Brain microvascular endothelial cell (primary cell): ENCODE data around the gene SNX9.

Source experiments
- DNase-seq: peaks from one replicate; pipeline ENCODE4 v3.0.0-alpha.2; 2020
- H3K27ac ChIP-seq: fragments of 250-450 bp; sonication (Bioruptor Pico); 2 replicates; pipeline ENCODE4 v1.5.1; 2020; ENCODE audit warnings: mild to moderate bottlenecking, moderate library complexity
- H3K27me3 ChIP-seq: fragments of 250-450 bp; sonication (Bioruptor Pico); replicated peaks from 2 replicates; pipeline ENCODE4 v1.5.1; 2020; ENCODE audit warnings: mild to moderate bottlenecking
- H3K36me3 ChIP-seq: fragments of 250-450 bp; sonication (Bioruptor Pico); replicated peaks from 2 replicates; pipeline ENCODE4 v1.5.1; 2020; ENCODE audit warnings: mild to moderate bottlenecking
- H3K4me3 ChIP-seq: 2 replicates; pipeline ENCODE4 v1.5.1; 2011; ENCODE audit warnings: low read depth, mild to moderate bottlenecking, control low read depth, low read length, moderate library complexity
- CTCF ChIP-seq: IDR thresholded peaks from 2 replicates; pipeline ENCODE4 v1.5.1; 2011; ENCODE audit warnings: low read depth, mild to moderate bottlenecking, moderate library complexity, low read length, control low read depth, inconsistent platforms; ENCODE audit errors: missing control alignments
- in situ Hi-C: cut with HindIII; loops from 2 replicates; pipeline ENCODE4 v1.10.0; 2017; ENCODE audit warnings: low sequenced_read_pairs, low pct_ligation_motif_present

SNX9 gene

DNA sequence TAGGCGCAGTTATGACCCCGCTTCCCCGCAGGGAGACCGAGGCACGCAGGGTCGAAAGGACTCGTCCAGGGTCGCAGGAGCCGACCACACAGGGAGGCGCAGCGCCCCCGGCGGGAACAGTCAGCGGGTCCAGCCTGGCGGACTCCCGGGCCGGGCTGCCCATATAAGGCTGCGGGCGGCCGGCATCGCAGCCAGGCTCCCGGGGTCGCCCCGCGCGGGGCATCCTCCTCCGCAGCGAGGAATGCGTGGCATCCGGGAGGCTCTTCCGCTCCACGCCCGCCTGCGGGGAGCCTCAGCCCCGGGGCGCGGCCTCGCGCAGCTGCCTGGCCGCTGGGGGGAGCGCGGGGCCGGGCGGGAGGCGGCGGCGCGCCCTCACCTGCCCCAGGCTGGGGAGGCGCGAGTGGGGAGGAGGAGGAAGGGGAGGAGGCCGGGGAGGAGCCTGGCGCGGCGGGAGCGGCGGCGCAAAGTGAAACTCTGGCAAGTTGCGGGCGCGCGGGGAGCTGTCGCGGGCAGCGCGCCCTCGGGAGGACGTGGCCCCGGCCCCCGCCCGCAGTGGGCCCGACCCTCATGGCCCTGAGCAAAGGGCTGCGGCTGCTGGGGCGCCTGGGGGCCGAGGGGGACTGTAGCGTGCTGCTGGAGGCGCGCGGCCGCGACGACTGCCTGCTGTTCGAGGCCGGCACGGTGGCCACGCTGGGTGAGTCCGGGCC is 158.5 kb downstream of the SNX9 start, which contains the start of gene SYNJ2:
TSS of gene SYNJ2 (plus strand) at position 469 of the 707 bp plus-strand sequence. CDS start at position 568, 99 bp downstream.
- in situ Hi-C loops, result no loop called here
- Histone ChIP-seq H3K27ac (peak within 1 kb of the TSS; percentile 53), H3K27me3 (no peaks in the 10 kb centered on the region), H3K36me3 (no peaks in the 10 kb centered on the region), H3K4me3 (peak within 1 kb of the TSS; percentile 60)
- peak; percentile 66 for DNase-seq
- peak; percentile 65 for TF ChIP-seq CTCF

DNA sequence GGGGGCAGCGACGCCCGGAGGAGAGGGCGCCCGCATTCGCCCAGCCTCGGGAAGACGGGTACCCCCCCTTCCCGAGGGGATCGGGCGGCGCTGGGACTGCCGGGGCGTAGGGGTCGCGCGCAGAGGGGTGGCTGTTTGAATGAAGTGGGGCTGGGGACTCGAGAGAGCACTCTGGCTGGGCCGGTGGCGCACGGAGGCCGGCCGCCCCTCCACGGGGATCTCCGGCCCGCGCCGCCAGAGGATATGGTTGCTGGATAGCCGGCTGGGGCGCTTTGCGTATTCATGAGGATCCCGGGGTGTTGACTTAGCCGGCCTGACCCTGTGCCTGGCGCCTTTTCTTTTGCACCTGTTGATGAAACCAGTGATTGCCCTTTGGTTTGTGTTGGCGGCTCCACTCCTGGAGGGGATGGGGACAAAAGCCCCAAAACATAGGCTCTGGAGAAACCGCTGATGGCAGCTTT is 159.1 kb downstream of the SNX9 start:
- peak overlapping the region; percentile 53 for H3K27ac ChIP-seq
- H3K4me3 ChIP-seq, result peak overlapping the region; percentile 60
- in situ Hi-C loops, result no loop called here
- no peaks in the 10 kb centered on the region for H3K36me3 ChIP-seq
- no peaks in the 10 kb centered on the region for H3K27me3 ChIP-seq
- no peak for TF ChIP-seq CTCF
- DNase-seq, result no peak

DNA sequence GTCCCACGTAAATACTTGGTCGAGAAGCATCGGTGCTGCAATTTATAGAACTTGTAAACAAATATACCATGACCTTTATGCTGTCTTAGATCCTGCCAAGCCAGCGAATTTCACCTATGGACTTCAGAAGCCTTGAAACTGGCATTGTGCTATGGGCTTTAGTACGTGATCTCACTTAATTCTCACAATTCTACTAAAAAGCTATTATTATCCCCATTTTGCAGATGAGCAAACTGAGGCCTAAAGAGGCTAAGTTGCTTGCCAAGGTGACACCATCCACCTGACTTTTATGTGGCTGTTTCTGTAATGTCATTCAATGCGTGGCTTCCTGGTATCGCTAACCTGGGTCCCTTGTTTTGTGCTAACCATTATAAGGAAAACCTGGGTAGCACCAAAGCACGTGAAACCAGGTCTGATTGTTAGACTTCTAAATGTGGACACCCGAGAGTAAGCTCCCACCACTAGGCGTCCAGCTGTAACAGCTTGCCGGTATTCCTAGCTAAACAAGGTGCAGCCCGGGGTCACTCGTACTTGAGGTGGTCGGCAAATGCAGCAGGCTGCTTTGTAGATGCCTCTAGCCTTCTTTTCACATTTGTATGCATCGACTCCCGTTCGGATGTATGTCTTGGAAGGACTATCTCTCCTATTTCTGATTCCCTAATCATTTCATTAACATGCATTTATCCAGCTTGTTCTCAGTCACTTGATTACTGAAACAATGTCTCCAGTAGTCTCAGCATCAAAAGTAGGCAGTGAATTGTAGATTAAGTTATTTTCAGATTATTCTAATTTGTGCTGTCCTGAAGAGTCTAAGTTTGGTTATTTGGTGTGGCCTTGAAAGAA is 159.7 kb downstream of the SNX9 start:
- no peaks in the 10 kb centered on the region for H3K27me3 ChIP-seq
- H3K4me3 ChIP-seq, result peak overlapping the region; percentile 60
- peak overlapping the region; percentile 53 for H3K27ac ChIP-seq
- TF ChIP-seq CTCF, result peak; percentile 65
- in situ Hi-C loops, result no loop called here
- DNase-seq, result peak; percentile 57
- peaks cover under 1% of the 10 kb centered on the region for H3K36me3 ChIP-seq

DNA sequence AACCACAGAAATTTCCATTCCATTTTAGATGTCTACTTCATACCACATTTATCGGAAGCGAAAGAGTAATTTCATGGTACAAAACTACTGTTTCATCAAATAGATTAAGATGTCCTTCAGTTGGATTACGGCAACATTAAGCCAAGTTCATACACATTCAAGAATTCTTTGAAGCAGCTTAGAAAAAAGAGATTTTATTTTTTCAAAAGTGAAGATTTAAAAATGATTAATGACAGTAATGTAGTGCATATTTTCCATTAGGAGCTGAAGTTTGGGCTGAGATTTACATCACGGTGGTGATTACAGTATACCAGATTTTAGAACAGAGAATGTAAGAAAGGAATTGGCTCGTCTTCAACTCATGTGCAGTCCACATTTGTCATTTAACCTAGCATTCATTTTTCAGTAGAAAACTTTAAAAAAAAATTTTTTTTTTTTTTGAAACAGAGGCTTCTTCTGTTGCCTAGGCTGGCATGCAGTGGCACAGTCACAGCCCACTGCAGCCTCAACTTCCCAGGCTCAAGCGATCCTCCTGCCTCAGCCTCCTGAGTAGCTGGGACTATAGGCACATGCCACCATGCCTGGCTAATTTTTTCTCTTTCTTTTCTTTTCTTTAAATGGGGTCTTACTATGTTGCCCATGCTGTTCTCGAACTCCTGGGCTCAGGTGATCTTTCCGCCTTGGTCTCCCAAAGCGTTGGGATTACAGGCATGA is 160.5 kb downstream of the SNX9 start:
- Histone ChIP-seq H3K27me3 (no peaks in the 10 kb centered on the region), H3K27ac (peak overlapping the region; percentile 35), H3K36me3 (peaks cover 3% of the 10 kb centered on the region), H3K4me3 (peak overlapping the region; percentile 60)
- no peak for TF ChIP-seq CTCF
- in situ Hi-C loops, result no loop called here
- no peak for DNase-seq

DNA sequence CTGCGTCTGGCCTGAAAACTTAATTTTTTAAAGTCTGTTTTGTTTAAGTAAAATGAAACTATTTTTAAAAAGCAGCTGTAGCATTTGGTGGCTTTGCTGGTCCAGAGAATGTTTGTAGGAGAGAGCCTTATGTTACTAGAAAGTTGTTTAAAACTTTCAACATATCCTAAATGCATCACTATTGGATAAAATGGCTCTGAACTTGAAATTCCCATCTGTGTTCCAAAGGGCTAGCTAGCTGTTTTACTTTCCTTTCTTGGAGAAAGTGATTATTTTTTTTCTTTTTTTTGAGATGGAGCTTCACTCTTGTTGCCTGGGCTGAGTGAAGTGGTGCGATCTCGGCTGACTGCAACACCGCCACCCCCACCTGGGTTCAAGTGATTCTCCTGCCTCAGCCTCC is 161.1 kb downstream of the SNX9 start:
- in situ Hi-C loops, result no loop called here
- H3K36me3 ChIP-seq, result peaks cover 3% of the 10 kb centered on the region
- no peak for DNase-seq
- no peak for TF ChIP-seq CTCF
- no peaks in the 10 kb centered on the region for H3K27me3 ChIP-seq
- no peak overlapping the region for H3K27ac ChIP-seq
- H3K4me3 ChIP-seq, result peak overlapping the region; percentile 60
